AG09309 (cell line): ENCODE results near the gene ELOVL1.

Source experiments
- DNase-seq: peaks from one replicate; pipeline ENCODE4 v3.0.0-alpha.2; 2010; ENCODE audit warnings: low read depth
- H3K4me3 ChIP-seq: 2 replicates; pipeline ENCODE4 v1.5.1; 2011; ENCODE audit warnings: mild to moderate bottlenecking, low read depth, low read length, moderate library complexity; ENCODE audit not compliant: control insufficient read depth
- CTCF ChIP-seq: IDR thresholded peaks from 2 replicates; pipeline ENCODE4 v1.5.1; 2011; ENCODE audit warnings: mild to moderate bottlenecking, low read depth, low read length, inconsistent platforms; ENCODE audit not compliant: insufficient read depth, control insufficient read depth; ENCODE audit errors: missing control alignments

Gene ELOVL1

DNA sequence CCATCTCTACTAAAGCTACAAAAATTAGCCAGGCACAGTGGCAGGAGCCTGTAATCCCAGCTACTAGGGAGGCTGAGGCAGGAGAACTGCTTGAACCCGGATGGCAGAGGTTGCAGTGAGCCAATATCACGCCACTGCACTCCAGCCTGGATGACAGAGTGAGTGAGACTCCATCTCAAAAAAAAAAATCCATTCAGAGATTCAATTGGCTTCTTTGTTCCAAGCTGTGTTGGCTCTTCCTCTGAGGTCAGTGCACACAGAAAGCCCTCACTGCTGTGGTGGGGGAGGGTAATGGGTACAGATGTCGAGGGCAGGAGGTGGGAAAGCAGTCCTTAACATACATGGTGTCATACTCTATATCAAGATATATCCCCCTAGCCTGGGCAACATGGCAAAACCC lies 52.3 kb downstream of the ELOVL1 start:
- no peak for DNase-seq
- no peak for TF ChIP-seq CTCF
- no peak overlapping the region for H3K4me3 ChIP-seq

DNA sequence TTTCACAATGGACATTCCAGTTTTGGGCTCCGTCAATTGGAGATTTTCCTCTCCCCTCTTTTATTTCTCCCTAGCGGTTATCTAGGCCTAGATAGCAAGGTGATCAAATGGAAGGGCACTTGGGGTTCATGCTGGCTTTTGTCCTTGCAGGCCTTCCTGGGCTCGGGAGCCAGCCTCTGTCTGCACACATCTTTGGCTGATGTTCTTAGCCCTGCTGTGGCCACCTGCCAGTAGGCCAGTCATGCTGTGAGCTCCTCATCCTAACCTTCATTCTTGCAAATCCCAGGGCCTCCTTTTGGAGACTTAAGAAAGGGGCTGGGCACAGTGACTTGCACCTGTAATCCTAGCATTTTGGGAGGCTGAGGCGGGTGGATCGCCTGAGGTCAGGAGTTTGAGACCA lies 53.6 kb downstream of the ELOVL1 start:
- no peak for DNase-seq
- H3K4me3 ChIP-seq: no peak overlapping the region
- TF ChIP-seq CTCF: no peak

DNA sequence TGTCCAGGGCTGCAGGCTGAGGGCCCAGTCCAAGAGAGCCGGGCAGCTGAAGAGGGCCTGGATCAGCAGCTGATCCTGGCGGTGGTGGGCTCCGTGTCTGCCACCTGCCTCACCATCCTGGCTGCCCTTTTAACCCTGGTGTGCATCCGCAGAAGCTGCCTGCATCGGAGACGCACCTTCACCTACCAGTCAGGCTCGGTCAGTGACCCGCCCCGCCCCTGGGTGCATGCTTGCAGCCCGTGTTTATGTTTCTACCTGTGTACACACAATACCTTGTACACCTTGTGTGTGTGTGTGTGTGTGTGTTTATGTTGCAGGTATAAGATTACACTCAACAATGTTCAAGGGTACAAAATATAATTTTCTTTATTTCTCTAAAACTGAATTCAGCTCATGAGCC lies 54.0 kb downstream of the ELOVL1 start:
- DNase-seq: no peak
- H3K4me3 ChIP-seq: no peak overlapping the region
- TF ChIP-seq CTCF: no peak
